ENCODE measurements around the gene BMP3. TPM values are rescaled to one million over a fixed set of nuclear protein-coding genes. Genes with fewer than 3 reads are reported as not detected.

Gene BMP3
- total RNA-seq, 4 donors from 2014 or later: 0.70 to 1.7 (median 1.1) TPM

DNA sequence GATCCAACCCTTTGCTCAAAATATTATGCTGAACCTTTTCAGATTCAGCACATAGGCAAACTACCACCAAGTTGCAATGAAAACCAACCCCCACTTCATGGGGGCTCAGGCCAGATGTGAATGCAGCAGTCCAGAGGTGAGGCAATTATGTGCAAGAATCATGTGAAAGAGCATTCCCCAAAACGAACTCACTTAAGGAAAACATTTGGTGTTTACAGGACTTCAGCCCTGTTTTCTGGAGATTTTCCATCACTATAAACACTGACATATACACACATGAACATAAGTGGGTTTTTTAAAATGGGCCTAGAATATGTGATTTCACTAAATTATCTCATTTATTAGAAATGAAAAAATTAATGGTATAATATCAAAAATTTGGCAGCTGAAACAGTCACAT, 31.5 kb downstream of the BMP3 start:
- Histone ChIP-seq H3K9me3 (no peaks in the 10 kb centered on the region), H3K4me1 (no peaks in the 10 kb centered on the region), H3K27ac (no peak overlapping the region), H3K27me3 (no peaks in the 10 kb centered on the region), H3K4me3 (no peak overlapping the region), H3K36me3 (no peaks in the 10 kb centered on the region)
- DNase-seq (ENCODE audit: low spot score in 2 of 2): no peak
- TF ChIP-seq, protein P1, sequence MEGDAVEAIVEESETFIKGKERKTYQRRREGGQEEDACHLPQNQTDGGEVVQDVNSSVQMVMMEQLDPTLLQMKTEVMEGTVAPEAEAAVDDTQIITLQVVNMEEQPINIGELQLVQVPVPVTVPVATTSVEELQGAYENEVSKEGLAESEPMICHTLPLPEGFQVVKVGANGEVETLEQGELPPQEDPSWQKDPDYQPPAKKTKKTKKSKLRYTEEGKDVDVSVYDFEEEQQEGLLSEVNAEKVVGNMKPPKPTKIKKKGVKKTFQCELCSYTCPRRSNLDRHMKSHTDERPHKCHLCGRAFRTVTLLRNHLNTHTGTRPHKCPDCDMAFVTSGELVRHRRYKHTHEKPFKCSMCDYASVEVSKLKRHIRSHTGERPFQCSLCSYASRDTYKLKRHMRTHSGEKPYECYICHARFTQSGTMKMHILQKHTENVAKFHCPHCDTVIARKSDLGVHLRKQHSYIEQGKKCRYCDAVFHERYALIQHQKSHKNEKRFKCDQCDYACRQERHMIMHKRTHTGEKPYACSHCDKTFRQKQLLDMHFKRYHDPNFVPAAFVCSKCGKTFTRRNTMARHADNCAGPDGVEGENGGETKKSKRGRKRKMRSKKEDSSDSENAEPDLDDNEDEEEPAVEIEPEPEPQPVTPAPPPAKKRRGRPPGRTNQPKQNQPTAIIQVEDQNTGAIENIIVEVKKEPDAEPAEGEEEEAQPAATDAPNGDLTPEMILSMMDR (IDR thresholded peaks at IDR 0.05): no peak
- TF ChIP-seq POLR2A (IDR thresholded peaks at IDR 0.05): no peak
- TF ChIP-seq POLR2AphosphoS5 (IDR thresholded peaks at IDR 0.05): no peak
- TF ChIP-seq EP300 (IDR thresholded peaks at IDR 0.05): no peak
- 28% methylated on average over 1 of the region's 1 CpG for WGBS

DNA sequence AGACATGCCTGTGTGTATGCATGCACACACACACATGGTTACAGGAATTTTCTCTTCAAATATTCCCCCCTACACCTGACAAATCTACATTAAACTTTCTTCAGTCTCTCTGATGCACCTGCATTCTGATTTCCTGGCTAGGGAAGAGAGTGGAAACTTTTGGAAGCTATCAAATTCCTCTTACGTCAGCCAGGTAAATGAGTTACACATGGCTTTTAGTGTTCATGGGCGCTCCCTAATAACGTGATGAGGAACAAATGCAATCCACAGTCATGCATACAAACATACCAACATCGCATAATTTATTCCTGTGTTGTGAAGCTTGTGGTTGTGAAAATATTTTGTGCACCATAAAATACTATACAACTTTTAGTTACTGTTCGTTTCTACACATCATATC, 34.9 kb downstream of the BMP3 start:
- Histone ChIP-seq H3K4me3 (no peak overlapping the region), H3K9me3 (no peaks in the 10 kb centered on the region), H3K27me3 (no peaks in the 10 kb centered on the region), H3K36me3 (no peaks in the 10 kb centered on the region), H3K27ac (no peak overlapping the region), H3K4me1 (no peaks in the 10 kb centered on the region)
- DNase-seq (ENCODE audit: low spot score in 2 of 2): no peak
- WGBS: 53% methylated on average over 5 of the region's 5 CpGs
- TF ChIP-seq, protein P1 (IDR thresholded peaks at IDR 0.05): no peak
- TF ChIP-seq EP300 (IDR thresholded peaks at IDR 0.05): no peak

DNA sequence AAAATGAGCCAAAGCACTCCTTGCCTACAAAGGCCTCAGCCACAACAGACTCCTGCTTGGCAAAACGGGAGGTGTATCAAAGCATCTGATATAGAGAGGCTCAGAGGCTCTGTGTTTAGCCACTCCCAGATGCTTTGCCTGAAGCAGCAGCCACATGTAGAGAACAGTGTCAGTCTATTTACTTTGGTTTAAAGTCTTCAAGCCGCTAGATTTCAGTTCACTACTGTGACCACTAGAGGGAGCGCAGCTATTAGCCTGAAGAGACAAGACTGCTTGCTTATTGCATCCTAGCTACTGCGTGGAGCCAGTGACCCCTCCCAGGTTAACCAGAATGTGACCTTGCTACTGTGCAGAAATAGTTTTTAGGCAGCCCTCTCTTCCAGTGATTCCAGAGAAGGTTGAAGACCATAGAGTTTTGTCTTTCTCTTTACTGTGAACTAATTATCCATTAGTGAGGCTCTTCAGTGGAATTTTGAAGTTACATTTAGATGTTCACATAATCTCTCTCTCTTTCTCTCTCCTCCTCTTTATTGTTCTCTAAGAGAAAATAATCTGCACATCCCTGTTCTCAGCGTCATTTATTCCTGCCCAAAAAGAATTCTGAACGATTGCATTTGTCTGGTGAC, 39.3 kb downstream of the BMP3 start:
- Histone ChIP-seq H3K4me3 (no peak overlapping the region), H3K27ac (no peak overlapping the region), H3K4me1 (no peaks in the 10 kb centered on the region), H3K36me3 (no peaks in the 10 kb centered on the region), H3K9me3 (no peaks in the 10 kb centered on the region), H3K27me3 (no peaks in the 10 kb centered on the region)
- 10% methylated on average over 6 of the region's 6 CpGs for WGBS
- TF ChIP-seq POLR2A (IDR thresholded peaks at IDR 0.05) (no peak), EP300 (IDR thresholded peaks at IDR 0.05) (no peak), POLR2AphosphoS5 (IDR thresholded peaks at IDR 0.05) (no peak)
- TF ChIP-seq, protein P1 (IDR thresholded peaks at IDR 0.05): peak; percentile 44 to 90
- DNase-seq (ENCODE audit: low spot score in 2 of 2): peak; percentile 73 to 81

DNA sequence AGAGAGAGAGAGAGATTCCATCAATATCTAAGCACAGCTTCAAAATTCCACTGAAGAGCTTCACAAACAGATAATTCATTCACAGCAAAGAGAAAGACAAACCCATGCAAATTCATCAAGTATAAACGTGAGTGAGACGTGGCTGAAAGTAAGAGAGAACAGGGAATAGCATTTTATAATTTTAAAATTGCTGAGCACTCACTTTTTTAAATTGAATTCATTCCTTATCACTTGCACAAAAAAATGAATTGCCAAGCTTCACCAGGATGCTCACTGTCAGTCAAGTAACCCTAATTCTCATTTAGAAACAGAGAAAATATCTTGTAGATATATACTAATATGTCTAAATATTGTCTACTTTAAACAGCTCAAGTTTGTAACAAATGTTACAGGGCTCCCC, 40.5 kb downstream of the BMP3 start:
- Histone ChIP-seq H3K27ac (no peak overlapping the region), H3K9me3 (no peaks in the 10 kb centered on the region), H3K36me3 (no peaks in the 10 kb centered on the region), H3K27me3 (no peaks in the 10 kb centered on the region), H3K4me3 (no peak overlapping the region), H3K4me1 (no peaks in the 10 kb centered on the region)
- TF ChIP-seq POLR2AphosphoS5 (IDR thresholded peaks at IDR 0.05): no peak
- no peak for TF ChIP-seq POLR2A (IDR thresholded peaks at IDR 0.05)
- no peak for TF ChIP-seq EP300 (IDR thresholded peaks at IDR 0.05)
- TF ChIP-seq, protein P1 (IDR thresholded peaks at IDR 0.05): no peak
- 17% methylated on average over 2 of the region's 2 CpGs for WGBS
- no peak for DNase-seq (ENCODE audit: low spot score in 2 of 2)

DNA sequence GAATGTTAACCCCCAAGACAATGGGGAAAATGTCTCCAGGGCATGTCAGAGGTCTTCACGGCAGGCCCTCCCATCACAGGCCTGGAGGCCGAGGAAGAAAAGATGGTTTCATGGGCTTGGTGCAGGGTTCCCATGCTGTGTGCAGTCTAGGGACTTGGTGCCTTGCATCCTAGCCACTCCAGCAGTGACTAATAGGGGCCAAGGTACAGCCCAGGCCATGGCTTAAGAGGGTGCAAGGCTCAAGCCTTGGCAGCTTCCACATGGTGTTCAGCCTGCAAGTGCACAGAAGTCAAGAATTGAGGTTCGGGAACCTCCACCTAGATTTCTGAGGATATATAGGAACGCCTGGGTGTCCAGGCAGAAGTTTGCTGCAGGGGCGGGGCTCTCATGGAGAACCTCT, 50.6 kb downstream of the BMP3 start:
- no peak for DNase-seq (ENCODE audit: low spot score in 2 of 2)
- Histone ChIP-seq H3K4me1 (no peaks in the 10 kb centered on the region), H3K4me3 (no peak overlapping the region), H3K9me3 (no peaks in the 10 kb centered on the region), H3K36me3 (no peaks in the 10 kb centered on the region), H3K27me3 (no peaks in the 10 kb centered on the region), H3K27ac (no peak overlapping the region)
- TF ChIP-seq EP300 (IDR thresholded peaks at IDR 0.05): no peak
- TF ChIP-seq POLR2A (IDR thresholded peaks at IDR 0.05): no peak
- TF ChIP-seq, protein P1 (IDR thresholded peaks at IDR 0.05): no peak
- WGBS: 88% methylated on average over 4 of the region's 5 CpGs

All from suprapubic skin (tissue), 4 donors.